Measurements from ENCODE around the gene ZNF853. TPM values are rescaled to one million over a fixed set of nuclear protein-coding genes. Genes with fewer than 3 reads are reported as not detected.
"Not testable (repeated sequence)": the region's sequence is repeated elsewhere in the genome, so short reads cannot be mapped to it uniquely, and the experiment has no call there.

Gene ZNF853
- total and polyA plus RNA-seq, 10 of the 15 experiments (the other 5 are each of a cell fraction or from before 2014, with no cell fraction given) = 0.04 to 0.26 (median 0.05) TPM; not detected in 4

DNA sequence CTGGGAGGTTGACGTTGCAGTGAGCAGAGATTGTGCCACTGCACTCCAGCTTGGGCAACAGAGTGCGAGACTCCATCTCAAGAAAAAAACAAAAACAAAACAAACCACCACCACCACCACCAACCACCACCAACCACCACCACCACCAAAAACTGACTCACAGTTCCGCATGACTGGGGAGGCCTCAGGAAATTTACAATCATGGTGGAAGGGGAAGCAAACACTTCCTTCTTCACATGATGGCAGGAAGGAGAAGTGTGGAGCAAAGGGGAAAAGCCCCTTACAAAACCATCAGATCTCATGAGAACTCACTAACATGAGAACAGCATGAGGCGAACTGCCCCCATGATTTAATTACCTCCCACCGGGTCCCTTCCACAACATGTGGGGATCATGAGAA lies 19.6 kb downstream of the ZNF853 start:
- ATAC-seq; H3K36me3 ChIP-seq (ENCODE audit: control insufficient read depth in 2 of 2, insufficient read depth in 2 of 2, low read length in 1 of 2); in situ Hi-C loops (cut with MboI); H3K27me3 ChIP-seq (replicated peaks in 1 of 2; ENCODE audit: control insufficient read depth in 2 of 2, insufficient read depth in 2 of 2, low read length in 1 of 2); H3K4me2 ChIP-seq (ENCODE audit: control insufficient read depth, insufficient read depth); FAIRE-seq; H2AFZ ChIP-seq (ENCODE audit: control insufficient read depth, low read depth, low read length); H3K9me3 ChIP-seq (replicated peaks; ENCODE audit: control insufficient read depth, insufficient read depth, low read length); H3K9ac ChIP-seq (ENCODE audit: control insufficient read depth, insufficient read depth, low read length); SMC1A ChIA-PET (ENCODE audit: uncharacterized antibody, unreplicated experiment); RAD21 ChIA-PET (ENCODE audit: unreplicated experiment); BruUV-seq (replicated peaks); H4K20me1 ChIP-seq (ENCODE audit: control insufficient read depth, insufficient read depth); DNase-seq (ENCODE audit: low read depth, low spot score); H3K4me1 ChIP-seq (ENCODE audit: control insufficient read depth, insufficient read depth, low read length); CTCF ChIA-PET; H3K27ac ChIP-seq (ENCODE audit: control insufficient read depth, insufficient read depth); POLR2A ChIA-PET; H3K4me3 ChIP-seq: not testable (repeated sequence)
- WGBS (ENCODE audit: insufficient coverage, insufficient replicate concordance, low lambda C conversion rate, missing lambda C conversion rate) = 32% methylated on average over 5 of the region's 5 CpGs
- intact Hi-C loops (cut with micrococcal nuclease; ENCODE audit: unreplicated experiment) = loop anchor here (5.0 kb wide), 1 partner anchor 58 kb away; the partner anchor contains the start of gene ZDHHC4
- peaks cover 22% of the 10 kb centered on the region for H3K79me2 ChIP-seq (ENCODE audit: control insufficient read depth, insufficient read depth, low read length)
- TF ChIP-seq IKZF2 (IDR thresholded peaks at IDR 0.05) = peak in 1 of 2 experiments; percentile 18; a peak in 1 of 4 replicates
- 0 out of 2 replicates have a peak, but pooled peaks have one; percentile 22 for TF ChIP-seq RUNX3 (IDR thresholded peaks at IDR 0.05; ENCODE audit: low read length)

DNA sequence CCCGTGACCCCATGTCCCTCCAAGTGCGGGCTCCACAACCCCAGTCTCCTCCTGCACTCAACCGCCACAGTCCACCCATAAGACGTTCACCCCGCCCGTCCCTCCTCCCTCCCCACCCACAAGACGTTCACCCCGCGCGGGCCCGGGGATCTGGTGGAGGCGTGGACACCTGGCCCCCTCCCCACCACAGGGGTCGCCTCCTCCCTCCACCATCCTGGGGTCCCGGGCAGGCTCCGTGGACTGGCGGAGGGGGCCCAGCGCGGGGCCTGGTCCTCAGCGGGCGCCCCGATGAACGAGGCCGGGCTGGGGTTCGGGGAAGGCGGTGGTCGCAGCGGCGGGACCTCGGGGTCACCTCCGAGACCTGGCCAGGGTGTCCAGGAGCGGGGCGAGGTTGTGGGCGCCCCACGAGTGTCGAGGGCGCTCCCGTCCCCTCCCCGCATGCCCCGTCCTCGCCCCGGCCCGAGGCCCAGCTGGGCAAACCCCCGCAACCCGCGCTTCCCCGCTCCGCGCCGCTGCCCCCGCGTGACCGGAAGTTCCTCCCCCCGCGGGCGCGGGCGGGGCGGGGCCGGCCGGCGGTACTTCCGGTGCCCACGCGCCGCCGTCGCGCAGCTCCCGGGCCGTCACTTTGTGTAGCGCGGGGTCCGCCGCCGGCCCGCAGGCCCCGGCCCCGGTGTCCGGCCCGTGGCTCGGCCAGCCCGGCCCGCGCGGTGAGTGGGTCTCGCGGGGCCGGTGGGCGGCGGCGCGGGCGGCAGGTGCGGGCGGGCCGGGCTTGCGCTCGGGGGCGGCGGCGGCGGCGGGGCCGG lies 21.5 kb downstream of the ZNF853 start, which contains the start of gene ZNF316:
TSS of gene ZNF316 (plus strand) at position 578 of the 803 bp plus-strand sequence. CDS start 5,092 bp downstream, outside the sequence.
- SMC1A ChIA-PET (ENCODE audit: uncharacterized antibody, unreplicated experiment) = interaction anchor here (0.6 to 0.7 kb wide), 2 partner anchors 47 to 809 kb away, joined by 3 to 4 read pairs; partner anchors contain the start of gene INTS15
- POLR2A ChIA-PET = interaction anchor here (0.6 to 1.2 kb wide), 4 partner anchors 28 to 91 kb away, joined by 3 to 8 read pairs (median 3); no protein-coding TSS in a partner anchor
- CTCF ChIA-PET = no interaction called here
- TF ChIP-seq MEF2A (IDR thresholded peaks at IDR 0.05; ENCODE audit: insufficient read depth, low read depth, low read length) (0 out of 2 replicates have a peak, but pooled peaks have one; percentile 28), E2F4 (IDR thresholded peaks at IDR 0.05; ENCODE audit: low read depth, low read length) (no peak), GABPA (IDR thresholded peaks at IDR 0.05; ENCODE audit: low read depth) (peak; percentile 85), IRF4 (IDR thresholded peaks at IDR 0.05; ENCODE audit: low read depth, low read length) (no peak), MTA2 (IDR thresholded peaks at IDR 0.05; ENCODE audit: low read depth) (no peak), E2F8 (IDR thresholded peaks at IDR 0.05; ENCODE audit: low read depth, partially characterized antibody) (no peak), IKZF2 (IDR thresholded peaks at IDR 0.05) (no peak), SUZ12 (IDR thresholded peaks at IDR 0.05; ENCODE audit: unreplicated experiment) (no peak)
- TF ChIP-seq, protein P1, sequence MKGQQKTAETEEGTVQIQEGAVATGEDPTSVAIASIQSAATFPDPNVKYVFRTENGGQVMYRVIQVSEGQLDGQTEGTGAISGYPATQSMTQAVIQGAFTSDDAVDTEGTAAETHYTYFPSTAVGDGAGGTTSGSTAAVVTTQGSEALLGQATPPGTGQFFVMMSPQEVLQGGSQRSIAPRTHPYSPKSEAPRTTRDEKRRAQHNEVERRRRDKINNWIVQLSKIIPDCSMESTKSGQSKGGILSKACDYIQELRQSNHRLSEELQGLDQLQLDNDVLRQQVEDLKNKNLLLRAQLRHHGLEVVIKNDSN (IDR thresholded peaks at IDR 0.05; ENCODE audit: borderline replicate concordance, extremely low read length, insufficient read depth, low read depth, low read length) = peak; percentile 93

More for the DNA sequence above, 21.5 kb downstream of the ZNF853 start, which contains the start of gene ZNF316:
- H3K4me3 ChIP-seq = peak within 1 kb of the TSS; percentile 85
- WGBS (ENCODE audit: insufficient coverage, insufficient replicate concordance, low lambda C conversion rate, missing lambda C conversion rate) = 2% methylated on average over 51 of the region's 104 CpGs
- peak within 1 kb of the TSS; percentile 90 for H3K4me2 ChIP-seq (ENCODE audit: control insufficient read depth, insufficient read depth)
- H3K9ac ChIP-seq (ENCODE audit: control insufficient read depth, insufficient read depth, low read length) = peak within 1 kb of the TSS; percentile 81
- H3K79me2 ChIP-seq (ENCODE audit: control insufficient read depth, insufficient read depth, low read length) = peaks cover 22% of the 10 kb centered on the region
- in situ Hi-C loops (cut with MboI) (no loop called here), intact Hi-C loops (cut with micrococcal nuclease; ENCODE audit: unreplicated experiment) (loop anchor here (5.0 kb wide), 1 partner anchor 60 kb away; the partner anchor contains the start of gene ZDHHC4)
- no peaks in the 10 kb centered on the region; the same call in 1 of the 2 replicates for H4K20me1 ChIP-seq (ENCODE audit: control insufficient read depth, insufficient read depth)
- peaks cover 9% of the 10 kb centered on the region; the same call in 1 of the 2 replicates for H3K4me1 ChIP-seq (ENCODE audit: control insufficient read depth, insufficient read depth, low read length)
- ATAC-seq = peak; percentile 78
- no peaks in the 10 kb centered on the region; the same call in 2 of the 3 replicates for H3K9me3 ChIP-seq (replicated peaks; ENCODE audit: control insufficient read depth, insufficient read depth, low read length)
- peak within 1 kb of the TSS; percentile 86 for H3K27ac ChIP-seq (ENCODE audit: control insufficient read depth, insufficient read depth)
- H2AFZ ChIP-seq (ENCODE audit: control insufficient read depth, low read depth, low read length) = peak within 1 kb of the TSS; percentile 78
- peaks cover 0 to 5% of the 10 kb centered on the region in 2 experiments; a peak in 3 of 4 replicates for H3K36me3 ChIP-seq (ENCODE audit: control insufficient read depth in 2 of 2, insufficient read depth in 2 of 2, low read length in 1 of 2)
- FAIRE-seq = no peak
- no TSS peak for BruUV-seq (replicated peaks)
- DNase-seq (ENCODE audit: low read depth, low spot score) = no peak
- RAD21 ChIA-PET (ENCODE audit: unreplicated experiment) = interaction anchor here (1.0 kb wide), 1 partner anchor 89 kb away, joined by 3 read pairs; no protein-coding TSS in a partner anchor
- no peaks in the 10 kb centered on the region for H3K27me3 ChIP-seq (replicated peaks in 1 of 2; ENCODE audit: control insufficient read depth in 2 of 2, insufficient read depth in 2 of 2, low read length in 1 of 2)
